Measurements from ENCODE around the gene ANK3. TPM values are rescaled to one million over a fixed set of nuclear protein-coding genes. Genes with fewer than 3 reads are reported as not detected.

The ANK3 gene
- total and polyA plus RNA-seq, 2 experiments from 2014 or later: 46.5 to 85.2 TPM

GRCh38 chr10:60340973-60341372 lies 48.7 kb downstream of the ANK3 start:
- peaks cover 27% of the 10 kb centered on the region for H3K4me1 ChIP-seq (ENCODE audit: insufficient read depth)
- TF ChIP-seq ETS1 (IDR thresholded peaks at IDR 0.05): no peak
- no peak for TF ChIP-seq ZNF331 (CRISPR knock-in tag; IDR thresholded peaks at IDR 0.05; ENCODE audit: low read depth)
- TF ChIP-seq EZH2phosphoT487 (IDR thresholded peaks at IDR 0.05; ENCODE audit: unreplicated experiment): no peak
- TF ChIP-seq JUNB (IDR thresholded peaks at IDR 0.05; ENCODE audit: unreplicated experiment): no peak
- no peak for TF ChIP-seq NANOG (IDR thresholded peaks at IDR 0.05; ENCODE audit: borderline replicate concordance)
- H3K9me2 ChIP-seq (ENCODE audit: insufficient read depth): no peaks in the 10 kb centered on the region
- ATAC-seq: no peak
- no peak overlapping the region for H3K4me3 ChIP-seq
- Mint-ChIP-seq H3K27me3 (ENCODE audit: insufficient read depth, low read depth, poor library complexity) (peaks cover 2% of the 10 kb centered on the region), H3K36me3 (ENCODE audit: low read depth) (no peaks in the 10 kb centered on the region), H3K4me1 (peaks cover 38% of the 10 kb centered on the region), H3K9me3 (no peaks in the 10 kb centered on the region), H3K27ac (no peak overlapping the region), H3K4me3 (no peak overlapping the region)
- no peaks in the 10 kb centered on the region for H3F3A ChIP-seq (replicated peaks; ENCODE audit: low read depth)
- no peaks in the 10 kb centered on the region for H3K79me2 ChIP-seq (replicated peaks; ENCODE audit: insufficient read depth)
- H3K4me2 ChIP-seq: no peak overlapping the region
- H2AFZ ChIP-seq: no peak overlapping the region
- no peaks in the 10 kb centered on the region for H4K20me1 ChIP-seq (replicated peaks; ENCODE audit: insufficient read depth)
- no peaks in the 10 kb centered on the region for H3K27me3 ChIP-seq (ENCODE audit: insufficient read depth)
- no peak overlapping the region for H3K27ac ChIP-seq (ENCODE audit: low read depth)
- DNase-seq (ENCODE audit: low spot score): no peak
- no peaks in the 10 kb centered on the region for H3K36me3 ChIP-seq (ENCODE audit: insufficient read depth)

GRCh38 chr10:60339757-60340156 lies 49.9 kb downstream of the ANK3 start:
- peak overlapping the region; percentile 28; the same call in 1 of the 2 replicates for H3K27ac Mint-ChIP-seq
- Histone ChIP-seq H2AFZ (no peak overlapping the region), H3K79me2 (replicated peaks; ENCODE audit: insufficient read depth) (no peaks in the 10 kb centered on the region), H3K4me2 (no peak overlapping the region), H3K27ac (ENCODE audit: low read depth) (no peak overlapping the region), H3K9me2 (ENCODE audit: insufficient read depth) (no peaks in the 10 kb centered on the region), H3F3A (replicated peaks; ENCODE audit: low read depth) (no peaks in the 10 kb centered on the region), H4K20me1 (replicated peaks; ENCODE audit: insufficient read depth) (no peaks in the 10 kb centered on the region), H3K36me3 (ENCODE audit: insufficient read depth) (no peaks in the 10 kb centered on the region), H3K4me1 (ENCODE audit: insufficient read depth) (peaks cover 27% of the 10 kb centered on the region), H3K27me3 (ENCODE audit: insufficient read depth) (no peaks in the 10 kb centered on the region), H3K4me3 (no peak overlapping the region)
- peaks cover 2% of the 10 kb centered on the region for H3K27me3 Mint-ChIP-seq (ENCODE audit: insufficient read depth, low read depth, poor library complexity)
- H3K4me3 Mint-ChIP-seq: no peak overlapping the region
- ATAC-seq: no peak
- H3K9me3 Mint-ChIP-seq: no peaks in the 10 kb centered on the region
- H3K4me1 Mint-ChIP-seq: peaks cover 40% of the 10 kb centered on the region
- H3K36me3 Mint-ChIP-seq (ENCODE audit: low read depth): no peaks in the 10 kb centered on the region
- no peak for DNase-seq (ENCODE audit: low spot score)
- TF ChIP-seq ZNF114 (CRISPR knock-in tag; IDR thresholded peaks at IDR 0.05) (no peak), NANOG (IDR thresholded peaks at IDR 0.05; ENCODE audit: borderline replicate concordance) (no peak), ZNF331 (CRISPR knock-in tag; IDR thresholded peaks at IDR 0.05; ENCODE audit: low read depth) (no peak), STAT1 (IDR thresholded peaks at IDR 0.05; ENCODE audit: unreplicated experiment) (no peak), ETS1 (IDR thresholded peaks at IDR 0.05) (no peak), REST (IDR thresholded peaks at IDR 0.05; ENCODE audit: unreplicated experiment) (no peak), ZNF462 (CRISPR knock-in tag; IDR thresholded peaks at IDR 0.05) (no peak), CREB1 (CRISPR knock-in tag; IDR thresholded peaks at IDR 0.05; ENCODE audit: low read depth) (no peak)

All from GM23338 (cell line).